Heart left ventricle (tissue), 13 donors: ENCODE results near the gene PTPRN2.

Experiments
- POLR2A ChIP-seq, 2 donors: fragments of 450-650 bp; IDR thresholded peaks; one replicate each; pipeline ENCODE4 v1.6.1; 2017; ENCODE audit warnings: antibody characterized with exemption in 2 of 2, mild to moderate bottlenecking in 2 of 2, moderate library complexity in 2 of 2
- TF ChIP-seq, protein P1 (sequence below), 12 donors: fragments of 200-600 bp; sonication (generic) in 4 of 12; IDR thresholded peaks; one replicate each; pipeline versions ENCODE4 v1.5.0 to v1.8.0; 2018 to 2022; ENCODE audit warnings: antibody characterized with exemption in 12 of 12, mild to moderate bottlenecking in 5 of 12
- donor health status: ischemic (EF 13 %, LVEDD 7.1; RV severe dilation, severe dysfunction).
- donor health status: DM: no; HTN: yes; CAD: no.
- donor health status: DM: no; HTN: no; CAD: no.
- donor health status: ischemic (EF 25% LVEDD 6.9; RV normal size, moderate dysfunction).
- donor health status: ischemic (EF 25% LVEDD 5.7; RV mildly dilated, moderate dysfunction).
- donor health status: ischemic (EF 35%, LVEDD 5.7; RV mildly dilated, moderate dysfunction).
- donor health status: nonischemic (EF 11% LVEDD 7.7; RV severe dilation, severe dysfunction).
- donor health status: DM: yes; HTN: yes; CAD: no.
- donor health status: PGD.
- donor health status: ischemic (EF 29% LVEDD 5.4; RV normal size, mild dysfunction).
- donor health status: nonischemic (EF 23%, LVEDD 6.1; RV moderate dilation, normal function).

DNA sequence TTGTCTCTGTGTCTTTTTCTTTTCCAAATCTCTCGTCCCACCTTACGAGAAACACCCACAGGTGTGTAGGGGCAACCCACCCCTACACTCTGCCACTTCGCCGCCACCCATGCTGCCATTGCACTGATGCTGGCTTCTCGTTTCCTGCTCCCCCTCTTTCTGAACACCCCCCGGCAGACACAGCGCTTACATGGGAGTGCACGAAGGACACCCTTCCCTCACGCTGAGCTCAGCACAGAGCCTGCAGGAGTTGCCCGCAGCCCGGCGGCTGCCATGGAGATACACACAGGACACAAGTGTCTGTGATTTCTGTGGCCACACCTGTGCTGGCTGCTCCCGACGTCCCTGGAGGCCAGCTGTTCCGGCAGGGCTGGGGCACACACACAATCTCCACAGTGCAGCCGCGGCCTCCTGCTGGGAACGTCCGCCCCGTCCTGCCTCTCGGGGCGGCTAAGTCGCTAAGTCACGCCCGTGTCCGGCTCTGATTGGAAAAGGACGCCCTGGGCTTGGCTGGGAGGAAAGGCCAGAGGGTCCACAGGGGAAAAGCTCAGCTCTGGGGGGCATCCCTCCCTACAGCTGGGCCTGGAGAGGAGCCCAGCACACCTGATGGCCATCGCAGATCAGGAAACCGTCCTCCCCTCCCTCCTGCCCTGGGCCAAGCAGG is 349.8 kb downstream of the PTPRN2 start:
- TF ChIP-seq, protein P1, sequence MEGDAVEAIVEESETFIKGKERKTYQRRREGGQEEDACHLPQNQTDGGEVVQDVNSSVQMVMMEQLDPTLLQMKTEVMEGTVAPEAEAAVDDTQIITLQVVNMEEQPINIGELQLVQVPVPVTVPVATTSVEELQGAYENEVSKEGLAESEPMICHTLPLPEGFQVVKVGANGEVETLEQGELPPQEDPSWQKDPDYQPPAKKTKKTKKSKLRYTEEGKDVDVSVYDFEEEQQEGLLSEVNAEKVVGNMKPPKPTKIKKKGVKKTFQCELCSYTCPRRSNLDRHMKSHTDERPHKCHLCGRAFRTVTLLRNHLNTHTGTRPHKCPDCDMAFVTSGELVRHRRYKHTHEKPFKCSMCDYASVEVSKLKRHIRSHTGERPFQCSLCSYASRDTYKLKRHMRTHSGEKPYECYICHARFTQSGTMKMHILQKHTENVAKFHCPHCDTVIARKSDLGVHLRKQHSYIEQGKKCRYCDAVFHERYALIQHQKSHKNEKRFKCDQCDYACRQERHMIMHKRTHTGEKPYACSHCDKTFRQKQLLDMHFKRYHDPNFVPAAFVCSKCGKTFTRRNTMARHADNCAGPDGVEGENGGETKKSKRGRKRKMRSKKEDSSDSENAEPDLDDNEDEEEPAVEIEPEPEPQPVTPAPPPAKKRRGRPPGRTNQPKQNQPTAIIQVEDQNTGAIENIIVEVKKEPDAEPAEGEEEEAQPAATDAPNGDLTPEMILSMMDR (IDR thresholded peaks at IDR 0.05) = no peak
- no peak for TF ChIP-seq POLR2A (IDR thresholded peaks at IDR 0.05)
